H7 (cell line): ENCODE data around the gene PEAK1. TPM values are rescaled to one million over a fixed set of nuclear protein-coding genes. Genes with fewer than 3 reads are reported as not detected.
"Not testable (repeated sequence)": the region's sequence is repeated elsewhere in the genome, so short reads cannot be mapped to it uniquely, and the experiment has no call there.

Experiments used
- DNase-seq: peaks from one replicate; pipeline ENCODE4 v3.0.0; 2012
- H3K27me3 ChIP-seq: 2 replicates; pipeline ENCODE4 v1.6.0; 2011; ENCODE audit warnings: mild to moderate bottlenecking, low read length; ENCODE audit not compliant: control insufficient read depth, insufficient read depth
- H3K36me3 ChIP-seq: replicated peaks from 2 replicates; pipeline ENCODE4 v1.5.1; 2011; ENCODE audit warnings: low read length; ENCODE audit not compliant: control insufficient read depth, insufficient read depth
- H3K4me3 ChIP-seq: 2 replicates; pipeline ENCODE4 v1.5.1; 2011; ENCODE audit warnings: low read depth, mild to moderate bottlenecking, control low read depth, low read length, moderate library complexity; ENCODE audit not compliant: insufficient read depth
- total RNA-seq: library from RNA; depleted of rRNA; stranded (reverse); fragments of >200 nt; shearing (Covaris generic); gene quantifications from 2 replicates; pipeline ENCODE4 v1.2.3, GENCODE V29; 2014

The PEAK1 gene
- total RNA-seq, 1 experiment from 2014 or later = 8.9 TPM

GRCh38 chr15:77192451-77192850 is 227.5 kb downstream of the PEAK1 start:
- H3K4me3 ChIP-seq = no peak overlapping the region
- H3K27me3 ChIP-seq = no peaks in the 10 kb centered on the region
- H3K36me3 ChIP-seq = no peaks in the 10 kb centered on the region
- DNase-seq = no peak

- Histone ChIP-seq H3K36me3 (no peaks in the 10 kb centered on the region), H3K4me3 (no peak overlapping the region), H3K27me3 (no peaks in the 10 kb centered on the region)
- no peak for DNase-seq
Measured at GRCh38 chr15:77191230-77191834, 228.6 kb downstream of the PEAK1 start.

- no peak overlapping the region for H3K4me3 ChIP-seq
- no peak for DNase-seq
Measured at GRCh38 chr15:77187751-77188464, 232.0 kb downstream of the PEAK1 start.

GRCh38 chr15:77186594-77187011 is 233.3 kb downstream of the PEAK1 start:
- H3K4me3 ChIP-seq = no peak overlapping the region
- no peak for DNase-seq
- no peaks in the 10 kb centered on the region for H3K27me3 ChIP-seq
- no peaks in the 10 kb centered on the region for H3K36me3 ChIP-seq

More at GRCh38 chr15:77187751-77188464, 232.0 kb downstream of the PEAK1 start:
- Histone ChIP-seq H3K27me3 (no peaks in the 10 kb centered on the region), H3K36me3 (no peaks in the 10 kb centered on the region)

GRCh38 chr15:77185242-77185785 is 234.6 kb downstream of the PEAK1 start:
- DNase-seq = no peak
- Histone ChIP-seq H3K27me3 (no peaks in the 10 kb centered on the region), H3K36me3 (no peaks in the 10 kb centered on the region), H3K4me3 (no peak overlapping the region)

GRCh38 chr15:77184352-77184751 is 235.6 kb downstream of the PEAK1 start:
- not testable (repeated sequence) for H3K27me3 ChIP-seq, DNase-seq, H3K36me3 ChIP-seq, H3K4me3 ChIP-seq

GRCh38 chr15:77183066-77183465 is 236.8 kb downstream of the PEAK1 start:
- DNase-seq = no peak
- H3K36me3 ChIP-seq = no peaks in the 10 kb centered on the region
- H3K27me3 ChIP-seq = no peaks in the 10 kb centered on the region
- no peak overlapping the region for H3K4me3 ChIP-seq

GRCh38 chr15:77181305-77182074 is 238.4 kb downstream of the PEAK1 start:
- H3K27me3 ChIP-seq = no peaks in the 10 kb centered on the region
- no peak for DNase-seq
- H3K4me3 ChIP-seq = no peak overlapping the region
- no peaks in the 10 kb centered on the region for H3K36me3 ChIP-seq

GRCh38 chr15:77180757-77181156 is 239.1 kb downstream of the PEAK1 start:
- no peaks in the 10 kb centered on the region for H3K36me3 ChIP-seq
- no peak for DNase-seq
- no peaks in the 10 kb centered on the region for H3K27me3 ChIP-seq
- no peak overlapping the region for H3K4me3 ChIP-seq

- no peak for DNase-seq
- Histone ChIP-seq H3K4me3 (no peak overlapping the region), H3K36me3 (no peaks in the 10 kb centered on the region), H3K27me3 (no peaks in the 10 kb centered on the region)
Measured at GRCh38 chr15:77180270-77180669, 239.6 kb downstream of the PEAK1 start.

GRCh38 chr15:77179541-77179998 is 240.3 kb downstream of the PEAK1 start:
- no peaks in the 10 kb centered on the region for H3K27me3 ChIP-seq
- no peak for DNase-seq
- H3K36me3 ChIP-seq = no peaks in the 10 kb centered on the region
- H3K4me3 ChIP-seq = no peak overlapping the region

- no peak for DNase-seq
- H3K4me3 ChIP-seq = no peak overlapping the region
- no peaks in the 10 kb centered on the region for H3K36me3 ChIP-seq
- no peaks in the 10 kb centered on the region for H3K27me3 ChIP-seq
Measured at GRCh38 chr15:77178411-77178810, 241.5 kb downstream of the PEAK1 start.

- not testable (repeated sequence) for H3K4me3 ChIP-seq, H3K27me3 ChIP-seq, DNase-seq, H3K36me3 ChIP-seq
Measured at GRCh38 chr15:77176148-77176547, 243.8 kb downstream of the PEAK1 start.

- DNase-seq = no peak
- H3K27me3 ChIP-seq = no peaks in the 10 kb centered on the region
- H3K36me3 ChIP-seq = no peaks in the 10 kb centered on the region
- no peak overlapping the region for H3K4me3 ChIP-seq
Measured at GRCh38 chr15:77173487-77173886, 246.4 kb downstream of the PEAK1 start.
